Retina (tissue), 1 donor: ENCODE results near the gene BPIFB4.
"Not testable (repeated sequence)": the region's sequence is repeated elsewhere in the genome, so short reads cannot be mapped to it uniquely, and the experiment has no call there.

Experiments used
- DNase-seq: peaks from one replicate; pipeline ENCODE4 v3.0.0-alpha.2; 2016

The BPIFB4 gene

GRCh38 chr20:33091147-33091546, 11.7 kb downstream of the BPIFB4 start:
- no peak for DNase-seq

GRCh38 chr20:33091693-33092092, 12.2 kb downstream of the BPIFB4 start:
- no peak for DNase-seq

- DNase-seq, result no peak
These were observed 12.9 kb downstream of the BPIFB4 start for GRCh38 chr20:33092361-33092760.

- no peak for DNase-seq
These were observed 13.6 kb downstream of the BPIFB4 start for GRCh38 chr20:33093074-33093473.

GRCh38 chr20:33093582-33093981, 14.1 kb downstream of the BPIFB4 start:
- no peak for DNase-seq

- DNase-seq, result no peak
These were observed 15.8 kb downstream of the BPIFB4 start for GRCh38 chr20:33095249-33095648.

- DNase-seq, result peak; percentile 60
These were observed 16.6 kb downstream of the BPIFB4 start for GRCh38 chr20:33095902-33096584.

GRCh38 chr20:33097001-33097400, 17.6 kb downstream of the BPIFB4 start:
- no peak for DNase-seq

- DNase-seq, result no peak
These were observed 20.5 kb downstream of the BPIFB4 start for GRCh38 chr20:33099843-33100538.

- no peak for DNase-seq
These were observed 24.1 kb downstream of the BPIFB4 start for GRCh38 chr20:33103556-33103955.

- DNase-seq, result no peak
These were observed 24.9 kb downstream of the BPIFB4 start for GRCh38 chr20:33104336-33104735.

- no peak for DNase-seq
These were observed 26.0 kb downstream of the BPIFB4 start for GRCh38 chr20:33105316-33105924.

GRCh38 chr20:33106058-33106620, 26.7 kb downstream of the BPIFB4 start:
- not testable (repeated sequence) for DNase-seq

- DNase-seq, result no peak
These were observed 29.2 kb downstream of the BPIFB4 start for GRCh38 chr20:33108661-33109060.

GRCh38 chr20:33110147-33110825, 30.8 kb downstream of the BPIFB4 start:
- no peak for DNase-seq

GRCh38 chr20:33111306-33111705, 31.9 kb downstream of the BPIFB4 start:
- DNase-seq, result no peak

GRCh38 chr20:33112547-33113386, 33.3 kb downstream of the BPIFB4 start:
- no peak for DNase-seq

GRCh38 chr20:33113387-33113908, 34.0 kb downstream of the BPIFB4 start:
- no peak for DNase-seq

- not testable (repeated sequence) for DNase-seq
These were observed 36.1 kb downstream of the BPIFB4 start for GRCh38 chr20:33115501-33115900.

GRCh38 chr20:33119725-33120720, 40.6 kb downstream of the BPIFB4 start:
- no peak for DNase-seq

- no peak for DNase-seq
These were observed 41.5 kb downstream of the BPIFB4 start for GRCh38 chr20:33120934-33121333.
